ENCODE measurements around the gene BBC3. TPM values are rescaled to one million over a fixed set of nuclear protein-coding genes. Genes with fewer than 3 reads are reported as not detected.
A peak's percentile ranks its signal among the peaks of the same experiment; 100 is the strongest.

BBC3 gene
- total RNA-seq, 2 experiments from 2014 or later: 39.8 to 42.1 TPM

GRCh38 chr19:47275791-47276461 lies 44.9 kb upstream of the BBC3 start:
- H3K36me3 Mint-ChIP-seq (ENCODE audit: low read depth): peaks cover 29% of the 10 kb centered on the region
- H3K4me3 Mint-ChIP-seq: peak overlapping the region; percentile 85
- peak in 1 of 14 experiments; percentile 47 for DNase-seq
- H3K27me3 Mint-ChIP-seq: no peaks in the 10 kb centered on the region
- Histone ChIP-seq H3K4me3 (ENCODE audit: low read length) (no peak overlapping the region), H3K27ac (ENCODE audit: low read depth in 1 of 2, low read length in 2 of 2) (no peak overlapping the region), H3K36me3 (ENCODE audit: insufficient read depth, low read length) (peaks cover 10% of the 10 kb centered on the region), H3K9me3 (ENCODE audit: control insufficient read depth in 1 of 2, insufficient read depth in 1 of 2, low read length in 2 of 2) (no peaks in the 10 kb centered on the region), H3K27me3 (ENCODE audit: control insufficient read depth in 1 of 2, insufficient read depth in 2 of 2, low read length in 2 of 2) (no peaks in the 10 kb centered on the region), H3K4me1 (ENCODE audit: insufficient read depth, low read length) (peaks cover 24% of the 10 kb centered on the region)
- POLR2A ChIA-PET: interaction anchor here (1.2 to 3.1 kb wide), 5 partner anchors 19 to 208 kb away, joined by 5 to 124 read pairs (median 14); partner anchors contain the start of genes CCDC9, KPTN and ZC3H4
- peak overlapping the region; percentile 81 for H3K27ac Mint-ChIP-seq
- H3K9me3 Mint-ChIP-seq: no peaks in the 10 kb centered on the region
- no peak for ATAC-seq (ENCODE audit: poor library complexity)
- intact Hi-C loops (cut with DNase I, micrococcal nuclease): loop anchor here (2.0 to 10.0 kb wide), 3 partner anchors 19 to 671 kb away; partner anchors contain the start of genes BICRA (in 1 of the 2), CALM3 (in 1 of the 2) and CCDC9 (in 1 of the 2)
- TF ChIP-seq CTCF (IDR thresholded peaks at IDR 0.05): no peak
- H3K4me1 Mint-ChIP-seq (ENCODE audit: low read depth): peaks cover 28% of the 10 kb centered on the region
- CTCF ChIA-PET: interaction anchor here (1.1 to 2.9 kb wide), 2 partner anchors 9 to 73 kb away, joined by 3 to 10 read pairs; partner anchors contain the start of gene DHX34

DNA sequence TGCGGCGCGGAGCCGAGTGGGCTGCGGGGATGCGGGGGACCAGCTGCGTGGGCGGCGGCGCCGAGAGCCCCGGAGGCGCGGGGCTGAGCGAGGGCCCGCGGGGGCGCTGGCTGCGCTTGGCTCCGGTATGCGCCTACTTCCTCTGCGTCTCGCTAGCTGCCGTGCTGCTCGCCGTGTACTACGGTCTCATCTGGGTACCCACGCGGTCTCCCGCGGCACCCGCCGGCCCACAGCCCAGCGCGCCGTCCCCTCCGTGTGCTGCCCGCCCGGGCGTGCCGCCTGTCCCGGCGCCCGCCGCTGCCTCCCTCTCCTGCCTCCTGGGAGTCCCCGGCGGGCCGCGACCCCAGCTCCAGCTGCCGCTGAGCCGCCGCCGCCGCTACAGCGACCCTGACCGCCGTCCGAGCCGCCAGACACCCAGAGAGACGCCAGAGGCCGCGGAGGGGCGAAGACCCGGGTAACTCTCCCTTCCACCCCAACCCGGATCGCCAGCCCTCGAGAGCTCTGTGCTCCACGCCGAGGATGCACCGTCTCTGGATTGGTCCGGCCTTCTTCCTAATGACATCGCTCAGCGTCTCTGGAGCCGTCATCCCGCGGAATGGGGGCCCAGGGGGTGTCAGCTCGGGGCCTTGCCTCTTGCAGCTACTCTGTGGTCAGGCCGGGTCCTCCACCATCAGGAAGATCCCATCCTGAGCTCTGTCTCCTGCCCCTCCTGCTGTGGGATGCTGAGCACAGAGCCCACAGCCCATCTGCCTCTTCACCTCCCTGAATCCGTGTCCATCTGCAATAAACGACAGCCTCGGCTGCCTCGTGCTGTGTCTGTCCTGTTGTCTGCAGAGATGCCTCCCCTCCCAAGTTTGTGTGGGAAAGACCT lies 44.1 kb upstream of the BBC3 start:
- peak overlapping the region; percentile 85 for H3K4me3 Mint-ChIP-seq
- TF ChIP-seq CTCF (IDR thresholded peaks at IDR 0.05): no peak
- H3K9me3 Mint-ChIP-seq: no peaks in the 10 kb centered on the region
- H3K4me1 Mint-ChIP-seq (ENCODE audit: low read depth): peaks cover 28% of the 10 kb centered on the region
- ChIA-PET POLR2A (interaction anchor here (0.7 to 3.1 kb wide), 18 partner anchors 9 to 1412 kb away, joined by 3 to 124 read pairs (median 8); partner anchors contain the start of genes CCDC9, DHX34, KPTN and SYMPK), CTCF (interaction anchor here (0.6 to 2.9 kb wide), 4 partner anchors 18 to 74 kb away, joined by 3 to 10 read pairs (median 4); partner anchors contain the start of gene DHX34)
- peak overlapping the region; percentile 81 for H3K27ac Mint-ChIP-seq
- H3K4me1 ChIP-seq (ENCODE audit: insufficient read depth, low read length): peaks cover 24% of the 10 kb centered on the region
- peak overlapping the region in 1 of 2 donors; percentile 41 for H3K27ac ChIP-seq (ENCODE audit: low read depth in 1 of 2, low read length in 2 of 2)
- DNase-seq (peak in 4 of 14 experiments; percentile 7 to 68 (median 34)), ATAC-seq (ENCODE audit: poor library complexity) (peak; percentile 22)
- intact Hi-C loops (cut with DNase I, micrococcal nuclease): loop anchor here (1.0 to 10.0 kb wide), 6 partner anchors 18 to 670 kb away; partner anchors contain the start of genes BICRA (in 1 of the 2), CALM3 (in 1 of the 2), CCDC9 (in 1 of the 2) and DHX34 (in 1 of the 2)
- peak overlapping the region; percentile 25 for H3K4me3 ChIP-seq (ENCODE audit: low read length)
- H3K27me3 Mint-ChIP-seq: no peaks in the 10 kb centered on the region
- H3K36me3 ChIP-seq (ENCODE audit: insufficient read depth, low read length): peaks cover 17% of the 10 kb centered on the region
- no peaks in the 10 kb centered on the region for H3K27me3 ChIP-seq (ENCODE audit: control insufficient read depth in 1 of 2, insufficient read depth in 2 of 2, low read length in 2 of 2)
- no peaks in the 10 kb centered on the region for H3K9me3 ChIP-seq (ENCODE audit: control insufficient read depth in 1 of 2, insufficient read depth in 1 of 2, low read length in 2 of 2)
- peaks cover 37% of the 10 kb centered on the region for H3K36me3 Mint-ChIP-seq (ENCODE audit: low read depth)

Data from CD4-positive, alpha-beta T cell (primary cell).